BLaER1 (cell line): Measurements from ENCODE around the gene TARS3.

Experiments
- H3K27ac ChIP-seq: shearing (Covaris generic); formaldehyde crosslinking; 2 replicates; pipeline ENCODE4 v1.8.1; 2022
- H3K27me3 ChIP-seq: shearing (Covaris generic); formaldehyde crosslinking; 2 replicates; pipeline ENCODE4 v1.8.1; 2022
- H3K36me3 ChIP-seq: shearing (Covaris generic); formaldehyde crosslinking; 2 replicates; pipeline ENCODE4 v1.8.1; 2022
- H3K4me1 ChIP-seq: shearing (Covaris generic); formaldehyde crosslinking; 2 replicates; pipeline ENCODE4 v1.8.1; 2022
- H3K4me2 ChIP-seq: shearing (Covaris generic); formaldehyde crosslinking; 2 replicates; pipeline ENCODE4 v1.8.1; 2022
- H3K4me3 ChIP-seq: shearing (Covaris generic); formaldehyde crosslinking; 2 replicates; pipeline ENCODE4 v1.8.1; 2022
- H3K9ac ChIP-seq: shearing (Covaris generic); formaldehyde crosslinking; 2 replicates; pipeline ENCODE4 v1.8.1; 2022
- H3K9me3 ChIP-seq: shearing (Covaris generic); formaldehyde crosslinking; 2 replicates; pipeline ENCODE4 v1.8.1; 2022
- H4K20me1 ChIP-seq: shearing (Covaris generic); formaldehyde crosslinking; 2 replicates; pipeline ENCODE4 v1.8.1; 2022
- Cebpa-rat ChIP-seq: shearing (Covaris generic); IDR thresholded peaks from 2 replicates; pipeline ENCODE4 v1.8.1; 2022

The TARS3 gene

DNA sequence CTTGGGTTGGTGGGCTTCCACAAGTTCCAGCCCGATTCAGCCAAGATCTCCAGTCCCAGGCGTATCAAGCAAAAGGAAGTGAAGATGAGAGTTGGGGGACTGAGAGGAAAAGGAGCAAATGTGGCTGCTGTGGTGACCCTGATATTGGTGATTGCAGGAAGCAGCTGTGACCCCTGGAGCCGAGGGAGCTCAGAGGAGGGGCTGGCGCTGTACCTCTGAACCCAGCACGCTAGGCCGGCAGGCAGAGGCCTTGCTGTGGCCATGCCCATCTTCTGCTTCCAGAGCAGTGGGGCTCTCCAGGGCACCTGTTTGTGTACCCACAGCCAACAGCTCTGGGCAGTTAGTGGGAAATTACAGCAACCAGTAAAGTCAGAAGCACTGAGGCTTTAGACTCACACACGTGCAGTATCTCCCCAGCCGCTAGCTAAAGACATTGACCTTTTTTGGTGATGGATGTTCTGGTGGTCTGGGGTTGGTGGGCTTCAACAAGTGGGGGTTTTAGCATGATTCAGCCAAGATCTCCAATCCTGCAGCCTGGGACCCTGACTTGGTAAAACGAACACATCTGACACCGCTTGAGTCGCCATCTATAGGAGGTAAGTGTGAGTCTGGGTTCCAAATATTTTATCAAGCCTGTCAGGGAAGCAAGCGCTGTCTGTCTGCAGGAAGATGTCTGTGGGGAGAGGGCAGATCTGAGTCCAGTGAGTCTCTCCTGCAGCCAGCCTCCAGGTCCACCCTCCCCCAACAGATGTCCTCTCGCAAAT is 105.2 kb downstream of the TARS3 start:
- Histone ChIP-seq H3K36me3 (0 out of 2 replicates have a peak, but pooled peaks cover 8% of the 10 kb centered on the region), H3K4me1 (peaks cover 84% of the 10 kb centered on the region), H3K4me3 (peak overlapping the region; percentile 34; the same call in 1 of the 2 replicates), H3K4me2 (peak overlapping the region; percentile 93), H4K20me1 (peaks cover 10% of the 10 kb centered on the region; the same call in 1 of the 2 replicates), H3K27me3 (no peaks in the 10 kb centered on the region), H3K9me3 (peaks cover 22% of the 10 kb centered on the region), H3K9ac (peak overlapping the region; percentile 66; the same call in 1 of the 2 replicates), H3K27ac (peak overlapping the region; percentile 76)
- TF ChIP-seq Cebpa-rat: no peak

DNA sequence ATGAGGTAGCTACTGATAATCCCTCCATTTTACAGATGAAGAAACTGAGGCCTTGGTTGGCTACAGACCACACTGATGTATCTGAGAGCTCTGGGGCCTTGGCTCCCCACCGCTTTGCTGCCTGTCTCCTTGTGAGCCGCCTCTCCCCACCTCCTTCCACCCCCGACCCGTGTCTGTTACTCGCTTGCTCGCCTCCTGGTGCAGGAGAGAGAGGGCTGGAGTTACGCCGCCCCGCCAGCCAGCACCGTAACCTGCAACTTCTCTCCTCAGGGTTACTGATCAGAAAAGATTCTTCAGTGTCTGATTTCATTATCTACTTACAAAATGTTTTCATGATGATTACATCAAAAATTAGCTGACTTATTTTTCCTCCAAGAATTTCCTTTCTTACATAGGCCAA is 106.2 kb downstream of the TARS3 start:
- Histone ChIP-seq H3K4me1 (peaks cover 94% of the 10 kb centered on the region), H3K9me3 (peaks cover 13% of the 10 kb centered on the region), H3K27me3 (no peaks in the 10 kb centered on the region), H3K4me3 (peak overlapping the region; percentile 34; the same call in 1 of the 2 replicates), H3K4me2 (peak overlapping the region; percentile 93), H3K27ac (peak overlapping the region; percentile 76), H3K36me3 (0 out of 2 replicates have a peak, but pooled peaks cover 8% of the 10 kb centered on the region), H3K9ac (peak overlapping the region; percentile 66; the same call in 1 of the 2 replicates), H4K20me1 (peaks cover 10% of the 10 kb centered on the region; the same call in 1 of the 2 replicates)
- no peak for TF ChIP-seq Cebpa-rat

GRCh38 chr15:101617390-101617965 is 106.8 kb downstream of the TARS3 start:
- Histone ChIP-seq H3K4me2 (peak overlapping the region; percentile 93), H3K36me3 (0 out of 2 replicates have a peak, but pooled peaks cover 5% of the 10 kb centered on the region), H3K27me3 (no peaks in the 10 kb centered on the region), H3K9me3 (peaks cover 7% of the 10 kb centered on the region), H4K20me1 (peaks cover 15% of the 10 kb centered on the region; the same call in 1 of the 2 replicates), H3K4me3 (peak overlapping the region; percentile 34; the same call in 1 of the 2 replicates), H3K9ac (peak overlapping the region; percentile 66; the same call in 1 of the 2 replicates), H3K4me1 (peaks cover 100% of the 10 kb centered on the region), H3K27ac (peak overlapping the region; percentile 76)
- TF ChIP-seq Cebpa-rat: no peak

- no peak overlapping the region for H3K27ac ChIP-seq
- TF ChIP-seq Cebpa-rat: no peak
- peaks cover 97% of the 10 kb centered on the region for H3K4me1 ChIP-seq
- no peak overlapping the region for H3K9ac ChIP-seq
- peak overlapping the region; percentile 93 for H3K4me2 ChIP-seq
- no peaks in the 10 kb centered on the region for H3K9me3 ChIP-seq
- peaks cover 15% of the 10 kb centered on the region; the same call in 1 of the 2 replicates for H4K20me1 ChIP-seq
- no peaks in the 10 kb centered on the region for H3K36me3 ChIP-seq
- H3K4me3 ChIP-seq: no peak overlapping the region
- H3K27me3 ChIP-seq: no peaks in the 10 kb centered on the region
These were observed 108.1 kb downstream of the TARS3 start for GRCh38 chr15:101615986-101616848.

- H3K27ac ChIP-seq: no peak overlapping the region
- no peak overlapping the region for H3K4me3 ChIP-seq
- peaks cover 15% of the 10 kb centered on the region; the same call in 1 of the 2 replicates for H4K20me1 ChIP-seq
- H3K27me3 ChIP-seq: no peaks in the 10 kb centered on the region
- no peak for TF ChIP-seq Cebpa-rat
- peak overlapping the region; percentile 93 for H3K4me2 ChIP-seq
- no peaks in the 10 kb centered on the region for H3K9me3 ChIP-seq
- H3K36me3 ChIP-seq: no peaks in the 10 kb centered on the region
- no peak overlapping the region for H3K9ac ChIP-seq
- H3K4me1 ChIP-seq: peaks cover 90% of the 10 kb centered on the region
These were observed 108.8 kb downstream of the TARS3 start for GRCh38 chr15:101615414-101615985.

GRCh38 chr15:101614761-101615160 is 109.5 kb downstream of the TARS3 start:
- TF ChIP-seq Cebpa-rat: no peak
- Histone ChIP-seq H3K27ac (no peak overlapping the region), H3K4me3 (no peak overlapping the region), H3K9me3 (no peaks in the 10 kb centered on the region), H4K20me1 (peaks cover 15% of the 10 kb centered on the region; the same call in 1 of the 2 replicates), H3K4me2 (peak overlapping the region; percentile 93), H3K4me1 (peaks cover 82% of the 10 kb centered on the region), H3K9ac (no peak overlapping the region), H3K36me3 (no peaks in the 10 kb centered on the region), H3K27me3 (no peaks in the 10 kb centered on the region)

GRCh38 chr15:101614001-101614585 is 110.2 kb downstream of the TARS3 start:
- peaks cover 76% of the 10 kb centered on the region for H3K4me1 ChIP-seq

GRCh38 chr15:101613130-101614000 is 110.9 kb downstream of the TARS3 start:
- Histone ChIP-seq H3K4me3 (peak overlapping the region; percentile 25), H3K27me3 (no peaks in the 10 kb centered on the region), H3K4me1 (peaks cover 71% of the 10 kb centered on the region), H3K36me3 (no peaks in the 10 kb centered on the region), H3K4me2 (peak overlapping the region; percentile 93), H3K9ac (no peak overlapping the region; the same call in 1 of the 2 replicates), H3K9me3 (no peaks in the 10 kb centered on the region), H3K27ac (no peak overlapping the region), H4K20me1 (peaks cover 13% of the 10 kb centered on the region; the same call in 1 of the 2 replicates)
- TF ChIP-seq Cebpa-rat: no peak

More at GRCh38 chr15:101614001-101614585, 110.2 kb downstream of the TARS3 start:
- Histone ChIP-seq H3K27ac (no peak overlapping the region), H3K9ac (no peak overlapping the region; the same call in 1 of the 2 replicates), H3K4me3 (peak overlapping the region; percentile 25), H4K20me1 (peaks cover 15% of the 10 kb centered on the region; the same call in 1 of the 2 replicates), H3K27me3 (no peaks in the 10 kb centered on the region), H3K36me3 (no peaks in the 10 kb centered on the region), H3K4me2 (peak overlapping the region; percentile 93), H3K9me3 (no peaks in the 10 kb centered on the region)
- no peak for TF ChIP-seq Cebpa-rat
